HEK293T (cell line): ENCODE results near the gene ADGRL3.

Source experiments
- CTCF ChIA-PET: fragments of 350-600 bp; formaldehyde crosslinking; extraction: SDS; loops from one replicate; lab custom pipeline; 2021; ENCODE audit warnings: antibody characterized with exemption, inconsistent platforms; lab: Yijun Ruan, JAX
- POLR2A ChIA-PET: fragments of 350-600 bp; formaldehyde crosslinking; extraction: SDS; loops from one replicate; lab custom pipeline; 2020; ENCODE audit warnings: antibody characterized with exemption, inconsistent platforms; lab: Yijun Ruan, JAX
- DNase-seq: peaks from one replicate; pipeline ENCODE4 v3.0.0; 2012; ENCODE audit warnings: mixed read lengths; ENCODE audit errors: extremely low spot score
- ARNT ChIP-seq: fragments of 450-650 bp; IDR thresholded peaks from 2 replicates; pipeline ENCODE4 v1.6.1; 2017; ENCODE audit warnings: mild to moderate bottlenecking
- BHLHE40 ChIP-seq: fragments of 450-650 bp; IDR thresholded peaks from 2 replicates; pipeline ENCODE4 v1.6.1; 2016; ENCODE audit warnings: mild to moderate bottlenecking, moderate library complexity, borderline replicate concordance
- CTBP1 ChIP-seq: fragments of 450-650 bp; IDR thresholded peaks from 2 replicates; pipeline ENCODE4 v1.6.1; 2016; ENCODE audit warnings: borderline replicate concordance
- ELF4 ChIP-seq: fragments of 450-650 bp; IDR thresholded peaks from 2 replicates; pipeline ENCODE4 v1.6.1; 2017; ENCODE audit warnings: antibody characterized with exemption
- FOXA1 ChIP-seq: fragments of 450-650 bp; IDR thresholded peaks from 2 replicates; pipeline ENCODE4 v1.6.1; 2016; ENCODE audit warnings: mild to moderate bottlenecking
- FOXK2 ChIP-seq: fragments of 450-650 bp; IDR thresholded peaks from 2 replicates; pipeline ENCODE4 v1.6.1; 2016; ENCODE audit warnings: mild to moderate bottlenecking
- FOXM1 ChIP-seq: fragments of 450-650 bp; IDR thresholded peaks from 2 replicates; pipeline ENCODE4 v1.6.1; 2017; ENCODE audit warnings: mild to moderate bottlenecking, borderline replicate concordance
- HDGF ChIP-seq: fragments of 450-650 bp; IDR thresholded peaks from 2 replicates; pipeline ENCODE4 v1.6.1; 2017; ENCODE audit warnings: antibody characterized with exemption, borderline replicate concordance
- L3MBTL2 ChIP-seq: fragments of 450-650 bp; conservative IDR thresholded peaks from 2 replicates; pipeline ENCODE4 v1.6.1; 2016; ENCODE audit warnings: mild to moderate bottlenecking
- LEF1 ChIP-seq: fragments of 450-650 bp; IDR thresholded peaks from 2 replicates; pipeline ENCODE4 v1.6.1; 2017; ENCODE audit warnings: mild to moderate bottlenecking, borderline replicate concordance
- NFRKB ChIP-seq: fragments of 450-650 bp; IDR thresholded peaks from 2 replicates; pipeline ENCODE4 v1.6.1; 2016; ENCODE audit warnings: mild to moderate bottlenecking, moderate library complexity
- PKNOX1 ChIP-seq: fragments of 450-650 bp; IDR thresholded peaks from 2 replicates; pipeline ENCODE4 v1.6.1; 2016
- SP1 ChIP-seq: fragments of 450-650 bp; IDR thresholded peaks from 2 replicates; pipeline ENCODE4 v1.6.1; 2017
- SUZ12 ChIP-seq: fragments of 450-650 bp; IDR thresholded peaks from 2 replicates; pipeline ENCODE4 v1.6.1; 2016; ENCODE audit warnings: mild to moderate bottlenecking
- TARDBP ChIP-seq: fragments of 450-650 bp; IDR thresholded peaks from 2 replicates; pipeline ENCODE4 v1.6.1; 2016
- ZNF384 ChIP-seq: fragments of 450-650 bp; IDR thresholded peaks from 2 replicates; pipeline ENCODE4 v1.6.1; 2016

Gene ADGRL3

GRCh38 chr4:61442936-61443335, 242.8 kb downstream of the ADGRL3 start:
- POLR2A ChIA-PET = no interaction called here
- CTCF ChIA-PET = no interaction called here

GRCh38 chr4:61443813-61444510, 243.8 kb downstream of the ADGRL3 start:
- CTCF ChIA-PET = interaction anchor here (0.6 kb wide), 1 partner anchor 197 kb away, joined by 3 read pairs; no protein-coding TSS in a partner anchor
- TF ChIP-seq FOXA1 (no peak), FOXM1 (no peak), PKNOX1 (no peak)
- no peak for DNase-seq
- POLR2A ChIA-PET = interaction anchor here (0.6 kb wide), 1 partner anchor 240 kb away, joined by 3 read pairs; no protein-coding TSS in a partner anchor

More at GRCh38 chr4:61442936-61443335, 242.8 kb downstream of the ADGRL3 start:
- TF ChIP-seq TARDBP (no peak), PKNOX1 (no peak), NFRKB (no peak), FOXM1 (no peak), CTBP1 (no peak), LEF1 (no peak), SUZ12 (no peak)
- no peak for DNase-seq

GRCh38 chr4:61445374-61446063, 245.4 kb downstream of the ADGRL3 start:
- peak; percentile 10 for DNase-seq
- TF ChIP-seq NFRKB (no peak), SUZ12 (no peak), ZNF384 (no peak), FOXA1 (0 out of 2 replicates have a peak, but pooled peaks have one; percentile 12), TARDBP (no peak), SP1 (no peak), FOXM1 (no peak), PKNOX1 (peak; percentile 84), L3MBTL2 (no peak)
- ChIA-PET CTCF (no interaction called here), POLR2A (interaction anchor here (0.6 kb wide), 1 partner anchor 347 kb away, joined by 4 read pairs; no protein-coding TSS in a partner anchor)

- no peak for TF ChIP-seq SUZ12
- TF ChIP-seq SP1 = no peak
- no peak for TF ChIP-seq FOXM1
- no peak for TF ChIP-seq FOXA1
- no peak for TF ChIP-seq ARNT
- no peak for TF ChIP-seq HDGF
- ChIA-PET POLR2A (no interaction called here), CTCF (interaction anchor here (0.7 kb wide), 1 partner anchor 22 kb away, joined by 3 read pairs; no protein-coding TSS in a partner anchor)
- no peak for DNase-seq
These were observed 246.8 kb downstream of the ADGRL3 start for GRCh38 chr4:61446941-61447340.

GRCh38 chr4:61447918-61448317, 247.8 kb downstream of the ADGRL3 start:
- no peak for DNase-seq
- TF ChIP-seq TARDBP (no peak), ZNF384 (no peak), BHLHE40 (no peak), SUZ12 (no peak), FOXM1 (no peak), L3MBTL2 (no peak), SP1 (no peak), PKNOX1 (no peak), ARNT (no peak), FOXA1 (no peak), HDGF (no peak), FOXK2 (no peak), LEF1 (no peak)
- ChIA-PET CTCF (interaction anchor here (0.5 to 0.7 kb wide), 2 partner anchors 21 to 88 kb away, joined by 3 read pairs; no protein-coding TSS in a partner anchor), POLR2A (no interaction called here)

- ChIA-PET POLR2A (no interaction called here), CTCF (no interaction called here)
- TF ChIP-seq SUZ12 = no peak
- TF ChIP-seq LEF1 = no peak
- TF ChIP-seq ELF4 = no peak
- TF ChIP-seq FOXM1 = no peak
- no peak for TF ChIP-seq SP1
- TF ChIP-seq ARNT = no peak
- no peak for TF ChIP-seq TARDBP
- TF ChIP-seq CTBP1 = no peak
- no peak for TF ChIP-seq NFRKB
- TF ChIP-seq L3MBTL2 = no peak
- TF ChIP-seq PKNOX1 = no peak
- TF ChIP-seq HDGF = no peak
- no peak for TF ChIP-seq FOXA1
- no peak for TF ChIP-seq BHLHE40
- no peak for TF ChIP-seq ZNF384
- DNase-seq = no peak
These were observed 251.8 kb downstream of the ADGRL3 start for GRCh38 chr4:61451935-61452334.
